ENCODE measurements around the gene PCDH17. TPM values are rescaled to one million over a fixed set of nuclear protein-coding genes. Genes with fewer than 3 reads are reported as not detected.

Gene PCDH17
- total RNA-seq, 1 donor from 2014 or later, result 0.12 TPM

GRCh38 chr13:57630661-57631595 is 616 bp upstream of the PCDH17 start:
- TF ChIP-seq CTCF (conservative IDR thresholded peaks at IDR 0.05; ENCODE audit: low read depth, low read length), result no peak
- DNase-seq (ENCODE audit: low read depth), result no peak

GRCh38 chr13:57632276-57633140 is 964 bp downstream of the PCDH17 start:
- H3K4me3 ChIP-seq (ENCODE audit: low read depth, low read length), result peak overlapping the region; percentile 50
- TF ChIP-seq CTCF (conservative IDR thresholded peaks at IDR 0.05; ENCODE audit: low read depth, low read length), result no peak
- no peak for DNase-seq (ENCODE audit: low read depth)

More at GRCh38 chr13:57630661-57631595, 616 bp upstream of the PCDH17 start:
- H3K4me3 ChIP-seq (ENCODE audit: low read depth, low read length), result peak overlapping the region; percentile 50

- DNase-seq (ENCODE audit: low read depth), result no peak
- no peak overlapping the region for H3K4me3 ChIP-seq (ENCODE audit: low read depth, low read length)
- TF ChIP-seq CTCF (conservative IDR thresholded peaks at IDR 0.05; ENCODE audit: low read depth, low read length), result no peak
These were observed 1.8 kb downstream of the PCDH17 start for GRCh38 chr13:57633141-57633949.

- H3K4me3 ChIP-seq (ENCODE audit: low read depth, low read length), result no peak overlapping the region
- TF ChIP-seq CTCF (conservative IDR thresholded peaks at IDR 0.05; ENCODE audit: low read depth, low read length), result no peak
- no peak for DNase-seq (ENCODE audit: low read depth)
These were observed 2.6 kb downstream of the PCDH17 start for GRCh38 chr13:57633950-57634838.

GRCh38 chr13:57634839-57635165 is 3.3 kb downstream of the PCDH17 start:
- no peak overlapping the region for H3K4me3 ChIP-seq (ENCODE audit: low read depth, low read length)
- no peak for TF ChIP-seq CTCF (conservative IDR thresholded peaks at IDR 0.05; ENCODE audit: low read depth, low read length)

More at GRCh38 chr13:57634839-57635165, 3.3 kb downstream of the PCDH17 start:
- no peak for DNase-seq (ENCODE audit: low read depth)
